ENCODE data around the gene BTRC. TPM values are rescaled to one million over a fixed set of nuclear protein-coding genes. Genes with fewer than 3 reads are reported as not detected.

Gene BTRC
- total and polyA plus RNA-seq, 7 donors, result 2.4 to 32.6 (median 9.4) TPM

GRCh38 chr10:101464082-101464481 lies 110.1 kb downstream of the BTRC start:
- intact Hi-C loops (cut with DNase I), result loop anchor here (10.0 kb wide), 1 partner anchor 169 kb away; no protein-coding TSS in a partner anchor
- no peak for DNase-seq
- H3K9me3 ChIP-seq, result no peaks in the 10 kb centered on the region
- H3K27ac ChIP-seq, result no peak overlapping the region
- no peaks in the 10 kb centered on the region for H3K27me3 ChIP-seq
- peaks cover 0 to 12% (median 0%) of the 10 kb centered on the region in 4 donors for H3K36me3 ChIP-seq
- no peak for TF ChIP-seq CTCF (IDR thresholded peaks at IDR 0.05)
- TF ChIP-seq POLR2AphosphoS5 (IDR thresholded peaks at IDR 0.05), result no peak
- TF ChIP-seq EP300 (IDR thresholded peaks at IDR 0.05), result no peak
- TF ChIP-seq POLR2A (IDR thresholded peaks at IDR 0.05), result no peak
- no peak overlapping the region for H3K4me3 ChIP-seq
- WGBS, 2 donors, result 88 to 90% methylated on average over 4 of the region's 4 CpGs
- peaks cover 0 to 13% (median 2%) of the 10 kb centered on the region in 4 donors for H3K4me1 ChIP-seq

GRCh38 chr10:101464599-101464998 lies 110.6 kb downstream of the BTRC start:
- no peak overlapping the region for H3K27ac ChIP-seq
- 73 to 83% methylated on average over 2 of the region's 2 CpGs for WGBS, 2 donors
- intact Hi-C loops (cut with DNase I), result loop anchor here (10.0 kb wide), 1 partner anchor 170 kb away; no protein-coding TSS in a partner anchor

GRCh38 chr10:101466016-101466912 lies 112.3 kb downstream of the BTRC start:
- TF ChIP-seq EP300 (IDR thresholded peaks at IDR 0.05) (no peak), POLR2A (IDR thresholded peaks at IDR 0.05) (no peak), CTCF (IDR thresholded peaks at IDR 0.05) (no peak), POLR2AphosphoS5 (IDR thresholded peaks at IDR 0.05) (no peak)
- DNase-seq, result no peak
- H3K36me3 ChIP-seq, result peaks cover 0 to 12% (median 0%) of the 10 kb centered on the region in 4 donors
- WGBS, 2 donors, result 80 to 85% methylated on average over 5 of the region's 5 CpGs
- no peak overlapping the region for H3K4me3 ChIP-seq
- intact Hi-C loops (cut with DNase I), result loop anchor here (2.0 to 10.0 kb wide), 2 partner anchors 171 to 251 kb away; no protein-coding TSS in a partner anchor
- no peak overlapping the region for H3K27ac ChIP-seq
- H3K9me3 ChIP-seq, result no peaks in the 10 kb centered on the region
- H3K4me1 ChIP-seq, result peaks cover 0 to 13% (median 2%) of the 10 kb centered on the region in 4 donors
- no peaks in the 10 kb centered on the region for H3K27me3 ChIP-seq

More at GRCh38 chr10:101464599-101464998, 110.6 kb downstream of the BTRC start:
- Histone ChIP-seq H3K9me3 (no peaks in the 10 kb centered on the region), H3K36me3 (peaks cover 0 to 12% (median 0%) of the 10 kb centered on the region in 4 donors), H3K27me3 (no peaks in the 10 kb centered on the region), H3K4me3 (no peak overlapping the region), H3K4me1 (peaks cover 0 to 13% (median 2%) of the 10 kb centered on the region in 4 donors)
- TF ChIP-seq EP300 (IDR thresholded peaks at IDR 0.05) (no peak), POLR2A (IDR thresholded peaks at IDR 0.05) (no peak), CTCF (IDR thresholded peaks at IDR 0.05) (no peak), POLR2AphosphoS5 (IDR thresholded peaks at IDR 0.05) (no peak)
- no peak for DNase-seq

DNA sequence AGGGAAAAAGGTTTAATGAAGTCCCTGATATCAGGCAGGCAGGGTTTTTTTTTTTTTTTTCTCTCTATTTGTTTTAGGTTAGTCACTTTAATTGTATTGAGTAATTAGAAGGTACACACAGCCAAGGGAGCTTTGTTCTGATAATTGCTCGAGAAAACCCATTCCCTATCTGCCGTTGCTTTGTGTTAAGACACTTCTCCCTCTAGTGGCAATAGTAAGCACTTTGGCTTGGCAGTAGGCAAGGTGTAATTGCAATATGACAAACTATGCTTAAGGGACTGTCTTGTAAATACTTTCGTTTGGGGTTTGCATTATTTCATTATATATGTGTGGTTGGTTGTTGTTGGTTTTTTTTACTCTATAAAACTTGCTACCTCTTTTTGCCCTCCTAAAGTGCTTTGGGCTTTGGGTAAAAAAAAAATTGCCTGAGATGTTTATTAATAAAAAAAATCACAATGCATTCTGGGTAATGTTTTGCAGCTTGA lies 113.4 kb downstream of the BTRC start:
- H3K36me3 ChIP-seq, result peaks cover 0 to 5% (median 0%) of the 10 kb centered on the region in 4 donors
- 1% methylated on average over 3 of the region's 3 CpGs for WGBS, 2 donors
- no peak overlapping the region for H3K27ac ChIP-seq
- intact Hi-C loops (cut with DNase I), result loop anchor here (2.0 to 10.0 kb wide), 2 partner anchors 173 to 253 kb away; no protein-coding TSS in a partner anchor
- H3K27me3 ChIP-seq, result no peaks in the 10 kb centered on the region
- no peak for TF ChIP-seq POLR2AphosphoS5 (IDR thresholded peaks at IDR 0.05)
- no peak for TF ChIP-seq POLR2A (IDR thresholded peaks at IDR 0.05)
- no peak for TF ChIP-seq EP300 (IDR thresholded peaks at IDR 0.05)
- peak in 3 of 4 experiments; percentile 68 to 74 (median 73) for TF ChIP-seq CTCF (IDR thresholded peaks at IDR 0.05)
- no peak for DNase-seq
- no peak overlapping the region for H3K4me3 ChIP-seq
- no peaks in the 10 kb centered on the region for H3K9me3 ChIP-seq
- H3K4me1 ChIP-seq, result peaks cover 0 to 13% (median 2%) of the 10 kb centered on the region in 4 donors

All from sigmoid colon (tissue), 7 donors.